Stimulated activated CD4-positive, alpha-beta T cell treated with anti-CD3 and anti-CD28 coated beads, TNF-alpha, amount 100 ng/mL, for 4 hours (primary cell): Measurements from ENCODE around the gene ANKRD39.

ENCODE experiments used
- DNase-seq, 3 experiments: peaks; one replicate each; pipeline ENCODE4 v3.0.0-alpha.2; 2020; ENCODE audit warnings: low read depth in 3 of 3

The ANKRD39 gene

GRCh38 chr2:96888072-96889011, 30.5 kb upstream of the ANKRD39 start:
- DNase-seq, result no peak

- no peak for DNase-seq
Measured at GRCh38 chr2:96887493-96888012, 29.7 kb upstream of the ANKRD39 start.

GRCh38 chr2:96885432-96886347, 27.9 kb upstream of the ANKRD39 start:
- DNase-seq, result no peak

- no peak for DNase-seq
Measured at GRCh38 chr2:96884299-96885094, 26.7 kb upstream of the ANKRD39 start.

GRCh38 chr2:96883306-96883705, 25.5 kb upstream of the ANKRD39 start:
- DNase-seq, result no peak

GRCh38 chr2:96882906-96883305, 25.1 kb upstream of the ANKRD39 start:
- no peak for DNase-seq

GRCh38 chr2:96882230-96882629, 24.4 kb upstream of the ANKRD39 start:
- DNase-seq, result no peak

- DNase-seq, result no peak
Measured at GRCh38 chr2:96881349-96882195, 23.8 kb upstream of the ANKRD39 start.

- no peak for DNase-seq
Measured at GRCh38 chr2:96880891-96881273, 23.1 kb upstream of the ANKRD39 start.

- DNase-seq, result no peak
Measured at GRCh38 chr2:96879545-96880040, 21.8 kb upstream of the ANKRD39 start.

GRCh38 chr2:96878796-96879544, 21.2 kb upstream of the ANKRD39 start:
- no peak for DNase-seq

- DNase-seq, result no peak
Measured at GRCh38 chr2:96878171-96878570, 20.4 kb upstream of the ANKRD39 start.

- DNase-seq, result no peak
Measured at GRCh38 chr2:96877631-96878092, 19.8 kb upstream of the ANKRD39 start.

GRCh38 chr2:96877042-96877451, 19.2 kb upstream of the ANKRD39 start:
- no peak for DNase-seq

- DNase-seq, result no peak
Measured at GRCh38 chr2:96876269-96877041, 18.6 kb upstream of the ANKRD39 start.

GRCh38 chr2:96875498-96876268, 17.9 kb upstream of the ANKRD39 start:
- no peak for DNase-seq

- no peak for DNase-seq
Measured at GRCh38 chr2:96874198-96874831, 16.5 kb upstream of the ANKRD39 start.
